Brain microvascular endothelial cell (primary cell): Measurements from ENCODE around the gene CACNA1H.
"Not testable (repeated sequence)": the region's sequence is repeated elsewhere in the genome, so short reads cannot be mapped to it uniquely, and the experiment has no call there.

ENCODE experiments used
- DNase-seq: peaks from one replicate; pipeline ENCODE4 v3.0.0-alpha.2; 2020
- H3K27ac ChIP-seq: fragments of 250-450 bp; sonication (Bioruptor Pico); 2 replicates; pipeline ENCODE4 v1.5.1; 2020; ENCODE audit warnings: mild to moderate bottlenecking, moderate library complexity
- H3K27me3 ChIP-seq: fragments of 250-450 bp; sonication (Bioruptor Pico); replicated peaks from 2 replicates; pipeline ENCODE4 v1.5.1; 2020; ENCODE audit warnings: mild to moderate bottlenecking
- H3K36me3 ChIP-seq: fragments of 250-450 bp; sonication (Bioruptor Pico); replicated peaks from 2 replicates; pipeline ENCODE4 v1.5.1; 2020; ENCODE audit warnings: mild to moderate bottlenecking
- H3K4me3 ChIP-seq: 2 replicates; pipeline ENCODE4 v1.5.1; 2011; ENCODE audit warnings: low read depth, mild to moderate bottlenecking, control low read depth, low read length, moderate library complexity
- CTCF ChIP-seq: IDR thresholded peaks from 2 replicates; pipeline ENCODE4 v1.5.1; 2011; ENCODE audit warnings: low read depth, mild to moderate bottlenecking, moderate library complexity, low read length, control low read depth, inconsistent platforms; ENCODE audit errors: missing control alignments
- in situ Hi-C: cut with HindIII; loops from 2 replicates; pipeline ENCODE4 v1.10.0; 2017; ENCODE audit warnings: low sequenced_read_pairs, low pct_ligation_motif_present

CACNA1H gene

DNA sequence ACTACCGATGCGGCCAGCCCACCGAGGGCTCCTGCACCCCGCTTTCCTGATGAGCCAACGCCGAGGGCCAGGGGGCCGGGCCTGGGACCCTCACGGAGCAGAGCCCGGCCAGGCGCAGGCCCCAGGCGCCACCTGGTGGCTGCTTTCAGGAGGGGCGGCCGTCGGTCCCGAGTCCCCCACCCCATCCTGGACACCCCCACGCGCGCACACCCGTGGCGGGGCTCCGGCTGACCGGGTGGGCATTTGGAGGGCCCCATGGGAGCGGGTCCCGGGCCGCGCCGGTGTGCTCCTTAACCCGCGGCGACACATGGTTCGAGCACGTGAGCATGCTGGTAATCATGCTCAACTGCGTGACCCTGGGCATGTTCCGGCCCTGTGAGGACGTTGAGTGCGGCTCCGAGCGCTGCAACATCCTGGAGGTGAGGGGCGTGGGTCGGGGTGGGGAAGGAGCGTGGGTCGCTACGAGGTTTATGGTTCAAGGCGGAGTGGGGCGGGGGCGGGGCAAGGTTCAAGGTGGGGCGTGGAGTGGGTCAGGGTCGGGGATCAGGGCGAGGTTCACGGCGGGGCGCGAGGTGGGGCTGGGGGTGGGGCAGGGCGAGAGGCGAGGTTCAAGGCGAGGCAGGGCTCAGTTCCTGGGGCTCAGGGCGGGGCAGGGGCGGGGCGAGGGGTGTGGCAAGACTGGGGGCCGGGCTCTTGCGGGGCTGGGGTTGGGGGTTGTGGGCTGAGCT, 41.9 kb downstream of the CACNA1H start:
- in situ Hi-C loops: no loop called here
- TF ChIP-seq CTCF: peak; percentile 64
- Histone ChIP-seq H3K27ac (no peak overlapping the region), H3K4me3 (no peak overlapping the region), H3K36me3 (no peaks in the 10 kb centered on the region), H3K27me3 (no peaks in the 10 kb centered on the region)
- no peak for DNase-seq

DNA sequence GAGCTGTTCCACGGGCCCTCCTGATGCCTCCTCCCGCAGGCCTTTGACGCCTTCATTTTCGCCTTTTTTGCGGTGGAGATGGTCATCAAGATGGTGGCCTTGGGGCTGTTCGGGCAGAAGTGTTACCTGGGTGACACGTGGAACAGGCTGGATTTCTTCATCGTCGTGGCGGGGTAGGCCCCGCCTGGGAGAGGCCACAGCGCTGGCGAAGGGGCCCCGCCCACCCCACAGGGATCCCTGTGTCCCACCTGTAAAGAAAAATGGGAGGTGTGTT, 42.4 kb downstream of the CACNA1H start:
- in situ Hi-C loops: no loop called here
- DNase-seq: no peak
- Histone ChIP-seq H3K4me3 (no peak overlapping the region), H3K27me3 (no peaks in the 10 kb centered on the region), H3K36me3 (no peaks in the 10 kb centered on the region), H3K27ac (no peak overlapping the region)
- no peak for TF ChIP-seq CTCF

DNA sequence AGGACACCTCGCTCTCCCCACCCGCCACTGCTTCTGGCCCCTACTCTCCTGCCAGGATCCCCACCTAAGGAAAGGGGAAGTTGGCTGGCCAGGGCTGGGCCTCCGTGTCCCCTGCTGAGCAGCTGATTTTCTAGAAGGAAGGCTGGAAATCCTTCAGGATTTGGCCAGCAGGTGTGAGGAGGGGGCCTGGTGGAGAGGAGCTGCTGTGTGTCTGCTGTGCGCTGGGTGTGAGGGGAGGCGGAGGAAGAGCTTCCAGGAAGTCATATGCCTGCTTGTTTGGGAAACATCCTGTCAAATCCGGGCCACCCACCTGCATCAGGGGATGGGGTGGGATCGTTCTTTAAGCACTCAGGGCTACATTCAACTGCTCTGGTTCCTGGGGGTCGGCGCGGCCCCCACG, 43.6 kb downstream of the CACNA1H start:
- no peak for DNase-seq
- Histone ChIP-seq H3K27ac (no peak overlapping the region), H3K4me3 (no peak overlapping the region), H3K27me3 (no peaks in the 10 kb centered on the region), H3K36me3 (no peaks in the 10 kb centered on the region)
- in situ Hi-C loops: no loop called here
- no peak for TF ChIP-seq CTCF

DNA sequence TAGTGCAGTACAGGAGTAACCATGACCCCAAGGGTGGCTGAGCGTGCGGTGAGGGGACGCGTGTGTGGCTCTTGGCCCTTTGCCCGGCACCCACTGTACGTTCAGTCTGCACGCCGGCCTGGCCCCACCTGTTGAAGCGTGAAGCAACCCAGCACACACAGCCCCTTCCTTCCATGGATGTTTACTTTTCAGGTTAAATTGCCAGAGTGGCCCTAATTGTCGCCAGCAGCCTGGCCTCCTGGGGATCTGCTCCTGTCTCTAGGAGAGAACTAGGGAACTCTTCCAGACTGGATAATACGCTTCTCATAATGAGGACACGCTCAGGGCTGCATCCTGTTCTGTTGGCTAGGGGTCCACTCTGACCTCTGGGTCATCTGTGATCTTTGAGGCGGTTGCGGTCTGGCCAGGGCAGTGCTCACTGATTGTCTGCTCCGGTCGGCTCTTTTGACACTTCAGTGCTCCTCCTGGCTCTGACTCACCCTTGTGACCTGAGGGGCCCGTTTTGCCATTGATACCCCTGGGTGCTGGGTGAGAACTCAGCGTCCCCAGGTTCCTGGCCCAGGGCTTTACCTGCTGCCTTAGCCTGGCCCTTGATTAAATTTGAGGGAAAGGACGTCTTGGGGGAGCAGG, 44.4 kb downstream of the CACNA1H start:
- no peak overlapping the region for H3K27ac ChIP-seq
- no peak for DNase-seq
- H3K36me3 ChIP-seq: peaks cover 3% of the 10 kb centered on the region
- TF ChIP-seq CTCF: no peak
- H3K27me3 ChIP-seq: no peaks in the 10 kb centered on the region
- in situ Hi-C loops: no loop called here
- H3K4me3 ChIP-seq: no peak overlapping the region

DNA sequence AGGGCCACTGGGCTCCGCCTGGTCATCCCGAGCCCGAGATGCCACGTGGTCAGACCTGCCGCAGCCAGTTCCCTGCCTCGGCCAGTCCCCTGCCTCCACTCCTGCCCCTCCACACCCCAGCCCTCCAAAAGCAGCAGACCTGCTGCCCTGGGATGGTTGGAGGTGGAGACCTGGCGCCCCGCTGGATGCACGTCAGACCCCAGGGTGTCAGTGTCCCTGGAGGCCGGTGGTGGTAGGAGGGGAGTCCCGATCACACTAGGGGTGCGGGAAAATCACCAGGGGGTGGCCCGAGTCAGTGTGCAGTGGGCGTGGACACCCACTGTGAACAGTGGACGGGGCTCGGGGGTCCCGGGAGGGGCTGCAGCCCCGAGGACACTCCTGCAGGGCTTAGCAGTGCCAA, 45.3 kb downstream of the CACNA1H start:
- peaks cover 3% of the 10 kb centered on the region for H3K36me3 ChIP-seq
- DNase-seq: no peak
- no peak overlapping the region for H3K4me3 ChIP-seq
- H3K27ac ChIP-seq: no peak overlapping the region
- no peaks in the 10 kb centered on the region for H3K27me3 ChIP-seq
- in situ Hi-C loops: no loop called here
- TF ChIP-seq CTCF: no peak

GRCh38 chr16:1198671-1199346, 45.9 kb downstream of the CACNA1H start:
- H3K27ac ChIP-seq, H3K27me3 ChIP-seq, DNase-seq, in situ Hi-C loops, H3K36me3 ChIP-seq, H3K4me3 ChIP-seq: not testable (repeated sequence)
